ENCODE results near the gene ZNF284.

Gene ZNF284

DNA sequence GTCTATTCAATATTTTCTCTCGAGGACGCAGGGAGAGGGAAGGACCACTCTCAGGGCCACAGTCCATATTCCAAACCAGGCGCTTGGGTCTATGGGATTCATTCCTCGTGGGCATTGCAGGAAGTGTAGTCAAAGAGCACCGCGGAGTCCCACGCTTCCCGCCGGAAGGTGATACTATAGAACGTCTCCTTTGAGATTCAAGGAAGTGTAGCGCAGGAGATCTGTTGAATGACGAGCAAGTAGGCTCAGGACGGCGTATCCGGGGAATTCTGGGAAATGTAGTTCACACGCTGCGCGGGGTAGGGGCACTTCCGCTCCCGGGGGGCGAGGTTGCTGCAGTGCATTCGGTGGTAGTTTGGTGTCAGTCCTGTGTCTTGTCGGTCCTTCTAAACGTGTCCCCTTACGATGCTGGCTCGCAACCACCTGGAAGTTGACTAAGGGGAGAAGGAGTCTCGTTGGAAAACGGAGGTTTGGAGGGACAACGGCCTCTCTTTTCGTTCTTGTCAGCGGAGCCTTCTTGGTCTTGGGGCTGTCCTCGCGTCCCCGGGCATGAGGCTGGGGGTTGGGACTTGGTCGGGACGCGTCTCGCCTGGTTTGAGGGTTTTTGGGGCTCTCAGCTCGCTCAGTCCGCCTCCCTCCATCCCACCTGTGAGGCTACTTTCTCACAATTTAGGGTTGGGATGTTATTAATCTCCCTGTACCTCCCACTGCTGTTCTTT is at the start of gene ZNF284:
TSS of gene ZNF284 (plus strand) at position 336 of the 719 bp plus-strand sequence. CDS start 4,231 bp downstream, outside the sequence.
- DNase-seq (ENCODE audit: low read depth in 2 of 2) = peak; percentile 80

DNA sequence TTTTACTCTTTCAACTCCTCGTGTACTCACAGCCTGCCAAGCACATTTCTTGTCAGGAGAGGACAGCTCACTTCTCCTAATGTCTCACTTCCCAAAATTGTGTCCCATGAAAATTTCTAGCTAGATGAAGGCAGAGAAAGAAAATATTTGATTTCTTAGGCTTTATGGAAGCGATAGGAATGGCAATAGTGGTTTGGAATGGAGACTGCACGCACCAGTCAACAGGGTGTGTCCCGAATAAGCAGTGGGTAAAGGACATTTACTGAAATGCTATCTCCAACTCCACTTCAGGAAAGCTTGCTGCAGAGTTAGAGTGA is 47.1 kb upstream of the ZNF284 start:
- no peak for DNase-seq (ENCODE audit: low read depth in 2 of 2)

DNA sequence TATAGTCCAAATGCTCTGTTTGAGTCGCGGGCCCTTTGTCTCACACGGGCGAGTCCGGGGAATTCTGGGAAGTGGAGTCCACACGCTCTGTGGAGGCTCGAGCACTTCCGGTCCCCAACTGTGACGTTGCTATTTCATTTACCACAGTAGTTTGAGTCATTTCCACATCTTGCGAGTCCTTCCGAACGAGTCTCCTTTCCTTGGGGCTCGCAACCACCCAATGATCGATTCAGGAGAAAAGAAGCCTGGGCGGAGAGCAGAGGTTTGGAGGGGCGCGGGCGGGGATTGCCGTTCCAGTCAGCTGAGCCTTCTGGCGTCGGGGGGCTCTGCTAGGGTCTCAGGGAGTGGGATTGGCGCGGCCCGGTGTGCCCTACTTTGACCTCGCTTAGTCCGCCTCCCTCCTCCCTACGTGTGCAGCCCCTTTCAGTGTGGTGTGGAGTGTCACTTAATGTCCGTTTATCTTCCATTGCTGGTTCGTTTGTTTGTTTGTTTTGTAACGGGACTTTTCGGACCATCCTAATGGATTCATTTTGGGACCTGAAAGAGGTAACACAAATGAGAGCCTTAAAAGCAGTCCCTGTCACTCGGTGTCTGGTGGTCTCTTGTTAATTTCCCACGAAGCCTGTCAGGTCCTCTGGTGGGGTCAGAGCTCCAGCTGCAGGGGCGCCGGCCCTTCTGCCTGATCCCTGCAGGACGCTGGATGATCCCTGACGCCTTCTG is 46.6 kb upstream of the ZNF284 start, which contains the start of gene ZNF222:
TSS of gene ZNF222 (plus strand) at position 163 of the 720 bp plus-strand sequence. CDS start at position 221, 58 bp downstream.
- peak; percentile 78 to 80 for DNase-seq (ENCODE audit: low read depth in 2 of 2)

DNA sequence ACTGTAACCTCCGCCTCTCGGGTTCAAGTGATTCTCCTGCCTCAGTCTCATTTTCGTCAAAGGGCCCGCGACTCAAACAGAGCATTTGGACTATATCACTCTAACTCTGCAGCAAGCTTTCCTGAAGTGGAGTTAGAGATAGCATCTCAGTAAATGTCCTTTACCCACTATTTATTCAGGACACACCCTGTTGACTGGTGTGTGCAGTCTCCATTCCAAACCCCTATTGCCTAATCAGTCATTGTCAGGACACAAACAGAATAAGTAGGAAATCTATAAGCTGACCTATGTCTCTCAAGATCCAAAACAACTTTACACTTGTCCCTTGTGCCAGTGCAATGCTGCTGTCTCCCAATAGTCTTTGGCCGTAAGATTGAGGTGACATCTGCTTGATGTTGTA is 45.3 kb upstream of the ZNF284 start:
- DNase-seq (ENCODE audit: low read depth in 2 of 2) = no peak

DNA sequence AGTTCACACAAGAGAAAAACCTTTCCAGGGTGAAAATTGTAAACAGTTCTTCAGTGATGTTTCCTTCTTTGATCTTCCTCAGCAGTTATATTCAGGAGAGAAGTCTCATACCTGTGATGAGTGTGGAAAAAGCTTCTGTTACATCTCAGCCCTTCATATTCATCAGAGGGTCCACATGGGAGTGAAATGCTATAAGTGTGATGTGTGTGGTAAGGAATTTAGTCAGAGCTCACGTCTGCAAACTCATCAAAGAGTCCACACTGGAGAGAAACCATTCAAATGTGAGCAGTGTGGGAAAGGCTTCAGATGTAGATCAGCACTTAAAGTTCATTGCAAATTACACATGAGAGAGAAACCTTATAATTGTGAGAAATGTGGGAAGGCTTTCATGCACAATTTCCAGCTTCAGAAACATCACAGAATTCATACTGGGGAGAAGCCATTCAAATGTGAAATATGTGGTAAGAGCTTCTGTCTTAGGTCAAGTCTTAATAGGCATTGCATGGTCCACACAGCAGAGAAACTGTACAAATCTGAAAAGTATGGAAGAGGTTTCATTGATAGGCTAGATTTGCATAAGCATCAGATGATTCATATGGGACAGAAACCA is 39.9 kb upstream of the ZNF284 start:
- DNase-seq (ENCODE audit: low read depth in 2 of 2) = no peak

DNA sequence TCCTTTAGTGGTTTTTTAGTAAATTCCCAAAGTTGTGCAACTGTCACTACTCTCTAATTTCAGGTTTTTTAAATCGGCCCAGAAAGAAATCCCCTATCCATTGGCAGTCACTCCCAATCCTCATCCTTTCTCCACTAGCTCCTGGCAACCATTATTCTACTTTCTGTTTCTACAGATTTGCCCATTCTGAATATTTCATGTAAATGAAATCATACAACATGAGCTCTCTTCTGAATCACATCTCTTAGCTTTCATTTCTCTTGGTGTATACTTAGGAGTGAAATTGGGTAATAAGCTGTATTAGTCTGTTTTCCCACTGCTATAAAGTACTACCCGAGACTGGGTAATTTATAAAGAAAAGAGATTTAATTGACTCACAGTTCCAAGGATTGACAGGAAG is 29.8 kb upstream of the ZNF284 start:
- DNase-seq (ENCODE audit: low read depth in 2 of 2) = no peak

DNA sequence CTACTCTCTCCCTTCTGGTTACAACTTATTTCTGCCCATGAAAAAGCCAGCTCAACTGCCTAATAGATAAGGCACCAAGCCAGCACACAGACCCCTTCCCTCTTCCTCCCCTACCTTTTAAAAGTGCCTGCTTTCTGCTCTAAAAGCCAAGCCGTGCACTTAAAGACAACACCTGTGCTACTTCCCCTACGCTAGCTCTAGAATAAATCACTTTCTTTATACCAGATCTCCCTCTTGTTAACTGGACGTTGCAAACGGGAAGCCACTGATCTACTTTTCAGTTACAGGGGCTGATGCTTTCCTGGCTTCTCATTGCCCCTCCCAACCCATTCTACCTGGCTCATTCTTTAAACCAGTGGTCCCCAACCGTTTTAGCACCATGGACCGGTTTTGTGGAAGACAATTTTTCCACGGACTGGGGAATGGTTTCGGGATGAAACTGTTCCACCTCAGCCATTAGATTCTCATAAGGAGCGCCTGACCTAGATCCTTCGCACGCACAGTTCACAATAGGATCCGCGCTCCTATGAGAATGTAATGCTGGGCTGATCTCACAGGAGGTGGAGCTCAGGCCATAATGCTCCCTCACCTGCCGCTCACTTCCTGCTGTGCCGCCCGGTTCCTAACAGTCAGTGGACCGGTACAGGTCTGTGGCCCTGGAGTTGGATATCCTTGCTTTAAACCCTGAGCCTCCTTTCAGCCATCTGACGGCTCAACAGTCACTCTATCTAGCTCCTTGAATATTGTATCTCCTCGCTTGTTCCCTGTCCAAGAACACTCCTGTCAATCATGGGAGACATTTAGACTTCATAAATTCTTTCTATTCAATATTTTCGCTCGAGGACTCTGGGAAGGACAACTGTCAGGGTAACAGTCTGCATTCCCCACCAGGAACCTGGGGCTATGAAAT is 21.0 kb upstream of the ZNF284 start:
- DNase-seq (ENCODE audit: low read depth in 2 of 2) = no peak

GRCh38 chr19:44051650-44052402 is 20.1 kb upstream of the ZNF284 start, which contains the start of gene ZNF223:
ZNF223 (plus strand) TSS chr19:44052036; CDS start chr19:44055177, 3,141 bp downstream.
- DNase-seq (ENCODE audit: low read depth in 2 of 2) = peak; percentile 84 to 88

GRCh38 chr19:44055870-44056269 is 16.1 kb upstream of the ZNF284 start:
- no peak for DNase-seq (ENCODE audit: low read depth in 2 of 2)

GRCh38 chr19:44059229-44059628 is 12.7 kb upstream of the ZNF284 start:
- no peak for DNase-seq (ENCODE audit: low read depth in 2 of 2)

- no peak for DNase-seq (ENCODE audit: low read depth in 2 of 2)
These were observed 10.9 kb upstream of the ZNF284 start for GRCh38 chr19:44061038-44061437.

GRCh38 chr19:44066305-44066704 is 5.7 kb upstream of the ZNF284 start:
- no peak for DNase-seq (ENCODE audit: low read depth in 2 of 2)

DNA sequence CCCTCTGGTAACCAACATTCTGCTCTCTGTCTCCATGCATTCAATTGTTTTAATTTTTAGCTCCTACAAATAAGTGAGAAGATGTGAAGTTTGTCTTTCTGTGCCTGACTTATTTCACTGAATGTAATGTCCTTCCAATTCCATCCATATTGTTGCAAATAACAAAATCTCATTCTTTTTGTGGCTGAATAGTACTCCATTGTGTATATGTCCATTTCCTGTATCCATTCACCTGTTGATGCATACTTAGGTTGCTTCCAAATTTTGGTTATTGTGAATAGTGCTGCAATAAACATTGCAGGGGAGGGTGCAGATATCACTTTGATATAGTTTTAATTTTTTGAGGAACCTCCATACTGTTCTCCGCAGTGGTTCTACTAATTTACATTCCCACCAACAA is 2.5 kb upstream of the ZNF284 start:
- no peak for DNase-seq (ENCODE audit: low read depth in 2 of 2)

- no peak for DNase-seq (ENCODE audit: low read depth in 2 of 2)
These were observed 813 bp downstream of the ZNF284 start for GRCh38 chr19:44072543-44073401.

DNA sequence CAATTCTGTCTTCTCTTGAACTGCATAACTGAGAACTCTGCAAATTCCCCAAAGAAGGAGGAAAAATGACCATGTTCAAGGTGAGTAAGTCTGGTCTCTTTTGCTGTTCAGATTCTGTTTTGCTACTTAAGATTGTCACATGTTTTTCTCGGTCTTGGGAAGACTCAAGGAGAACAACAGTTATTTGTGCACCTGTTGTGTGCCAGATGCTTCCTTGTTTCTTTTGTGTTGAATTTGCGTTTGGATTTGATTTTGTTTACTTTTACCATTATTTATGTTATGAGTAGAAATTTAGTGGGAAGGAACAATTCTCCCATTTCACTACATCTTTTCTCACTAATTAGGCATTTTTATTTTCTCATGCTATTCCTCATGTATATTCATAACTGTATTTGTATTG is 4.4 kb downstream of the ZNF284 start:
- no peak for DNase-seq (ENCODE audit: low read depth in 2 of 2)

GRCh38 chr19:44092108-44092507 is 20.1 kb downstream of the ZNF284 start:
- no peak for DNase-seq (ENCODE audit: low read depth in 2 of 2)

- DNase-seq (ENCODE audit: low read depth in 2 of 2) = peak; percentile 82 to 83
These were observed 22.2 kb downstream of the ZNF284 start, which contains the start of gene ZNF224 for GRCh38 chr19:44093931-44094765. ZNF224 (plus strand) TSS chr19:44094361; CDS start chr19:44097874, 3,513 bp downstream.

- DNase-seq (ENCODE audit: low read depth in 2 of 2) = no peak
These were observed 35.8 kb downstream of the ZNF284 start for GRCh38 chr19:44107751-44108150.

GRCh38 chr19:44109458-44109857 is 37.5 kb downstream of the ZNF284 start:
- no peak for DNase-seq (ENCODE audit: low read depth in 2 of 2)
